22Rv1 (cell line): ENCODE measurements around the gene TSPAN9.

Experiments
- H3K27ac ChIP-seq: fragments of 450-650 bp; 2 replicates; pipeline ENCODE4 v1.5.1; 2017
- ZFX ChIP-seq: fragments of 450-650 bp; IDR thresholded peaks from 2 replicates; pipeline ENCODE4 v1.6.1; 2017; ENCODE audit warnings: antibody characterized with exemption, borderline replicate concordance
- TF ChIP-seq, protein P1 (sequence below): fragments of 450-650 bp; IDR thresholded peaks from 2 replicates; pipeline ENCODE4 v1.5.1; 2017; ENCODE audit warnings: mild to moderate bottlenecking

Gene TSPAN9

DNA sequence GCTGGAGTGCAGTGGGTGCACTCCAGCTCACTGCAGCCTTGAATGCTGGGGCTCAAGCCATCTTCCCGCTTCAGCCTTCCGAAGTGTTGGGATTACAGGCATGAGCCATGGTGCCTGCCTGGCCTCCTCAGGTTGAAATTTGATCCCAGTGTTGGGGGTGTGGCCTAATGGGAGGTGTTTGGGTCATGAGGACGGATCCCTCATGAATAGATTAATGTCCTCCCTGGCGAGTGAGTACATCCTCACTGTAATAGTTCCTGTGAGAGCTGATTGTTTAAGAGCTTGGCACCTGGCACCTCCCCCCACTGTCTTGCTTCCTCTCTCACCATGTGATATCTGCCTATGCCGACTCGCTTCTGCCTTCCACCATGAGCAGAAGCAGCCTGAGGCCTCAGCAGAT, 84.7 kb downstream of the TSPAN9 start:
- H3K27ac ChIP-seq = no peak overlapping the region
- no peak for TF ChIP-seq ZFX
- TF ChIP-seq, protein P1, sequence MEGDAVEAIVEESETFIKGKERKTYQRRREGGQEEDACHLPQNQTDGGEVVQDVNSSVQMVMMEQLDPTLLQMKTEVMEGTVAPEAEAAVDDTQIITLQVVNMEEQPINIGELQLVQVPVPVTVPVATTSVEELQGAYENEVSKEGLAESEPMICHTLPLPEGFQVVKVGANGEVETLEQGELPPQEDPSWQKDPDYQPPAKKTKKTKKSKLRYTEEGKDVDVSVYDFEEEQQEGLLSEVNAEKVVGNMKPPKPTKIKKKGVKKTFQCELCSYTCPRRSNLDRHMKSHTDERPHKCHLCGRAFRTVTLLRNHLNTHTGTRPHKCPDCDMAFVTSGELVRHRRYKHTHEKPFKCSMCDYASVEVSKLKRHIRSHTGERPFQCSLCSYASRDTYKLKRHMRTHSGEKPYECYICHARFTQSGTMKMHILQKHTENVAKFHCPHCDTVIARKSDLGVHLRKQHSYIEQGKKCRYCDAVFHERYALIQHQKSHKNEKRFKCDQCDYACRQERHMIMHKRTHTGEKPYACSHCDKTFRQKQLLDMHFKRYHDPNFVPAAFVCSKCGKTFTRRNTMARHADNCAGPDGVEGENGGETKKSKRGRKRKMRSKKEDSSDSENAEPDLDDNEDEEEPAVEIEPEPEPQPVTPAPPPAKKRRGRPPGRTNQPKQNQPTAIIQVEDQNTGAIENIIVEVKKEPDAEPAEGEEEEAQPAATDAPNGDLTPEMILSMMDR = no peak

DNA sequence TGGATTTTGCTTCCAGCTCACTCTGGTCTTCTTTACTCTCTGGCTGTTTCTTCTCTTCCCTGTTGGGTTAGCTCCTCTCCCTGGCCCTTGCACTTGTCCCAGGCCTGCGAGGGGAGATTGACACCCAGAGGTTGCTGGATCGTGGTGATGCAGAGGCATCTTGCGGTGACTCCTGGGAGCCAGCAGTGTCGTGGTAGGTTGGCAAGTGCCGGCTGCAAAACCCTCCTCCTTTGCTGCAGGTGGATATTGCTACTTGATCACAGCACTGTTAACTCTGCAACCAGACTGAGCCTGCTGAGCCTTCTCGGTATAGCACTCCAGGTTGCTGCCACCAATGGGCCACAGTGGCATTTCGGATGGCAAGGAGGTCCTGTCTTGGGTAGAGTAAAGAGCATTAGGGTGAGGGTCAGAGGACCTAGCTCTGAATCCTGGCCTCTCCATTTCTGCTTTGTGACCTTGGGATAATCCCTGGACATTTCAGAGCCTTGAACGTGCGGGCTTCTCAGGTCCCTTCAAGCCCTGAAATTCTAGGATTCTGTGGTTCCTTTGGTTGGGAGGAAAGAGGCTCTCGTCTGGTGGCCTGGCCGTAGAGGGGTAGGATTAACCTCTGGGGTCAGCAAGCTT, 87.4 kb downstream of the TSPAN9 start:
- H3K27ac ChIP-seq = no peak overlapping the region
- no peak for TF ChIP-seq ZFX
- TF ChIP-seq, protein P1 = no peak

DNA sequence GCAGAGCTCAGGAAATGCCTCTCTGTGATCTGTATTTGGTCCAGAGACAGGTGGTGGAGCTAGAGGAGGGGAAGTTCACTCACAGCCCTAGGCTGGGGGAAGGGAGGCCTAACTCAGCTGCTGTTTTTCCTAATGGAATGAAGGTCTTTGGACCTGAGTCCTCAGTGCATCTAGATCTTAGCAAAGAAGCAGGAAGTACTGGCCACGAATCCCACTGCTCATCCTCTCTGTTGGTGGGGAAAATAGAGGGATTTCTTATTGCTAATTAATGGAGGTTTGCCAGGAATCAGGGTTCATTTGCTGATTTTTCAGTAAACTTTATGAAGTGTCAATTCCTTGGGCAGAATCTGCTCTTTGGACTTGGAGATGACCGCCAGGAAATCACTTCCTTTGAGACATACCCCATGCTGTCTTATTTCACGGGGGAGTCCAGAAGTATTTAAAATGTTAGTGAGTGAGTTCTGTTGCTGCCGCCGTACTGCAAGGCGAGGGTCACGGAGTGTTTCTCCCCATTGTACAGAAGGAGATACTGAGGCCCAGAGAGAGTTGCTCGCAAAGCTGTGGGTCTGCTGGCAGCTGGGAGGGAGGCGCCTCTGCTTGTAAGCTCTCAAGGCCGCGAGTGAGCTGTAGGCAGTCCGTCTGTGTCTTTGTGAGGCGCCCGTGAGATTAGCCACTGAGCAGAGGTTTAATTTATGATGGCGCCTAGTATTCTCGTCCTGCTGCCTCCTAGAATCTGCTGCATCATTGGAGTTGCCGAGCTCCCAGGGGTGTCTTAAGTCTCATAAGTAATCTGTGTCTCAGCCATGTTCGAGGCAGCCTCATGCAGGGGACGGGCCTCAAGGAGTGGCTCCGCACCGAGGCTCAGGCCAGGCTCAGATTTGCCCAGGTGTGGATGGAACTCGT, 88.2 kb downstream of the TSPAN9 start:
- no peak overlapping the region for H3K27ac ChIP-seq
- TF ChIP-seq, protein P1 = no peak

DNA sequence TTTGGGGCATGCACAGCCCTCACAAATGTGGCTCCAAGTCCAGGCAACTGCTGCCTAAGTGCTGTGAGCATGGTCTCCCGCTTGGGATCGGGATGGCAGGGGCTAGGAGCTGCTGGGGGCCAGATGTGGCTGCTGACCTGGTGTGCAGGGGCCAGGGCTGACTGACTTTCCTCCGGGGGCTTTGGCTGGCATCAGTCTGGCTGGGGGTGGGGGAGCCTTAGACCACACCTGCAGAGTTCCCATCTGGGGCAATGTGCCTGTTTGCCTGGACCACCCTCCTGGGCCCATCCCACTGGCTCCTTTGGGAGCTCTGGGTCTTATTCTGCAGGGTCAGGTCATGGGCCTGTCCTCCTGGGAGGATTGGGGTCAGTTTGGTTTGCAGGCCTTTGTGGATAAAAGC, 90.5 kb downstream of the TSPAN9 start:
- no peak overlapping the region for H3K27ac ChIP-seq
- TF ChIP-seq, protein P1 = no peak
- TF ChIP-seq ZFX = no peak

DNA sequence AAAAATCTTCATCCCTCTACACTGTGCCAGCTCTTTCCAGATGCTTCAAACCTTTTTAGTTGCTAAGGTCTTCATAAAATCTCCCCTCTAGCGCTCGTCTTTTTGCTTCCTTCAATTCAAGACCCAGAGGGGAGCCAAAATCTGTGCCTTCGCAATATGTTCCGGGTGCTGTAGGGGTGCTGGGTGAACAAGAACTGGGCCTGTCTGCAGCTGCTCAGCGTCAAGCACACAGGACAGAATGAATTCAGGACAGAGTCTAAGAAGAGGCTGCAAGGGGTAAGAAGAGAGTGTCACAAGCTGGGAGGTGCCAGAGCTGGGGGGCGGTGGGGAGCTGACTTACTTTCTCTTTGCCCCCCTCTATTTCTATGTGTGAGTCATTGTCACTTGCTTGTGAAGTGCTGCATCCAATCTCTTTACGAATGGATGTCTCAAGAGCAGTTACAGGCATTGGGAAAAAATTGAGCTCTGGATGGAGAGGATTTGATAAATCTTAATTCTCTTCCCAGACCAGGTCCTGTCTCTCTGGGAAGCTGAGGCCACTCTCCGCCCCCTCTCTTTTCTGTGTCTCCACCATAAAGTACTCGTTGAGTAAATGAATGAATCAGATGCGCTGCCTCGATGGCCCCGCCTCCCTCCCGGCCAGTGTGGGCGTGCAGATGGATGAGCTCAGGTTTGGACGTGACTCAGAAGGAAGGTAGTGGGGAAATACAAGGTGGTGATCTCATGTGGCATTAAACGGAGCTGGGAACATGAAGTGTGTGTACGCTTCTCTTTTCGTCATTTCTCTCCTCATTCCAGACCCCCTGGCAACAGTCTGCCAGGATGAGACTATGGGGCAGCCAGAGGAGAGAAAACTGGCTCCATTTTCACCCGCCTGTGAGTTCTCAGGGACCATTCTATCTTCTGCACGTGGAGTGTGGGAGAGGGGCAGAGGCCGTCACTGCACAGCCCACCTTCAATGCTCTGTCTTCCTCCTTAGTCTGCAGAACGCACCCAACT, 91.3 kb downstream of the TSPAN9 start:
- no peak overlapping the region for H3K27ac ChIP-seq
- TF ChIP-seq, protein P1 = no peak
- TF ChIP-seq ZFX = no peak

DNA sequence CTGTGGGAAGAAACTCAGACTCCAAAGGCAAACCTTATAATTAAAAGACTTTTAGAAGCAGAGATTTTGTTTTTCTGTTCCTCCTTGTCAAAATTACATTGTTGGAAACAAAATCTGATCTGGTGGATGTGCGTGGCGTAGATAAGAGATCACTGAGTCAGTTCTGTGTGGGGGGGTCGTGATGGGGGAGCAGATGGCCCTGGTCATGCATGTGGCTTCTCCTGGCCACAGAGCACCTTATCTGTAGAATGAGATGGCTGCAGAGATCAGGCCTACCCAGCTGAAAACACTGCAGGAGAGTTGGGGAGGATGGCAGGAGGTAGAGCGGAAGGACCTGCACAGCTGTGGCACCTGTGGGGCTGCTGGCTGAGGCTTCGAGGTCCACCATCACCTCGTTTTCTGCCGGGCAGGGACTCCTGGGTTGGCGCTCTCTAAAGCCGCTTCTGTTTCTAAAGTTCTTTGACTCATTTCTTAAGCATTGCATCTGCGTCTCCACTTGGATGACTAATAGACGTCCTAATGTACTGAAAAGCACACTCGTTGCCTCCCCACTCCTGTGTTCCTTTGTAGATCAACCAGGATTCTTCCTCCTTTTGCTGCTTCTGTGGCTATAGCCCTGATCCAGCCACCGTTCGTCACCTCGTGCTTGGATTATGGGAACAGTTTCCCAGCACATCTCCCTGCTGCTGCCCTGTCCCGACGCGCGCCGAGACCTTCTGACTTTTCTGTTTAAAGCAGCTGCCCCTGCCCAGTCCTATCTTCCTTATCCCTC, 93.4 kb downstream of the TSPAN9 start:
- no peak overlapping the region for H3K27ac ChIP-seq
- TF ChIP-seq ZFX = no peak

DNA sequence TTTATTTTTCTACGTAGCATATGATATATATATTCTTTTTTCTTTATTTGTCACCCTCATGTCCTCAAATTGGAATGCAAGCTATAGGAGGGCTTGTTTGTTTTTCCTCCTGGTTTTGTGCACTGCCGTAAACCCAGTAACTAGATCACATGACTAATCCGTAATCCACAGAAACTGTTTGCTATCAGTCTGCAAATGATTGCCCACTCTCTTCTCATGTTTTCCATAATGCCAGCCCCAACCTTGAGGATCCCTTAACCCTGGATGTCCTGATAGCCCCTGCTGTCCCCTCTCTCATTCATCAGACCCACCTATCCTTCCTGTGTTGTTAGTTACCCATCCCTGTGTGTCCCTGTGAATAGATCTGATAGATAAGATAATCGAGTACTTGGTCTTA, 94.0 kb downstream of the TSPAN9 start:
- H3K27ac ChIP-seq = no peak overlapping the region

More for the DNA sequence above, 94.0 kb downstream of the TSPAN9 start:
- TF ChIP-seq ZFX = no peak
- TF ChIP-seq, protein P1 = no peak
